HEK293 (cell line): ENCODE results near the gene SYNE1.

ENCODE experiments used
- CTCF ChIA-PET: fragments of 350-600 bp; formaldehyde crosslinking; extraction: SDS; loops from one replicate; lab custom pipeline; 2021; ENCODE audit warnings: antibody characterized with exemption; lab: Yijun Ruan, JAX
- POLR2A ChIA-PET: fragments of 300-600 bp; formaldehyde crosslinking; extraction: SDS; loops from one replicate; lab custom pipeline; 2020; ENCODE audit warnings: antibody characterized with exemption, inconsistent platforms; lab: Yijun Ruan, JAX
- H3K27ac ChIP-seq: fragments of 200-500 bp; sonication (Bioruptor generic); 2 replicates; pipeline ENCODE4 v1.5.1; 2014; ENCODE audit warnings: low read depth, low read length, control low read depth, inconsistent platforms; ENCODE audit errors: extremely low read depth
- H3K36me3 ChIP-seq, 2 experiments: fragments of 200-500 bp in 1 of 2; sonication (Bioruptor generic) in 1 of 2; 1 replicate in 1 of 2; 2 replicates in 1 of 2; pipeline ENCODE4 v1.5.1; 2014 to 2017; ENCODE audit warnings: inconsistent platforms in 2 of 2, low read length in 2 of 2; ENCODE audit not compliant: control insufficient read depth in 2 of 2, insufficient read depth in 1 of 2
- H3K4me1 ChIP-seq: fragments of 200-500 bp; sonication (Bioruptor generic); 2 replicates; pipeline ENCODE4 v1.5.1; 2014; ENCODE audit warnings: mild to moderate bottlenecking, low read length, inconsistent platforms; ENCODE audit not compliant: control insufficient read depth, insufficient read depth
- H3K4me3 ChIP-seq: 2 replicates; pipeline ENCODE4 v1.5.1; 2011; ENCODE audit warnings: low read depth, mild to moderate bottlenecking, control low read depth, low read length, moderate library complexity
- H3K9me3 ChIP-seq: fragments of 200-500 bp; sonication (Bioruptor generic); 2 replicates; pipeline ENCODE4 v1.5.1; 2014; ENCODE audit warnings: low read depth, low read length, inconsistent platforms; ENCODE audit not compliant: control insufficient read depth, insufficient read depth
- FEZF1 ChIP-seq: fragments of 450-650 bp; formaldehyde crosslinking; IDR thresholded peaks from 2 replicates; pipeline ENCODE4 v1.5.1; 2016; ENCODE audit warnings: missing biosample characterization, missing genetic modification characterization
- GLI4 ChIP-seq: fragments of 450-650 bp; formaldehyde crosslinking; IDR thresholded peaks from 2 replicates; pipeline ENCODE4 v1.5.1; 2016; ENCODE audit warnings: missing biosample characterization, missing genetic modification characterization
- INSM2 ChIP-seq: fragments of 450-650 bp; formaldehyde crosslinking; IDR thresholded peaks from 2 replicates; pipeline ENCODE4 v1.5.1; 2016; ENCODE audit warnings: missing biosample characterization, missing genetic modification characterization
- KLF17 ChIP-seq: fragments of 450-650 bp; formaldehyde crosslinking; IDR thresholded peaks from 2 replicates; pipeline ENCODE4 v1.5.1; 2016; ENCODE audit warnings: missing biosample characterization, missing genetic modification characterization
- KLF9 ChIP-seq: fragments of 450-650 bp; formaldehyde crosslinking; IDR thresholded peaks from 2 replicates; pipeline ENCODE4 v1.5.1; 2016; ENCODE audit warnings: missing biosample characterization, missing genetic modification characterization, low read depth
- MEIS1 ChIP-seq: sonication (generic); formaldehyde crosslinking; IDR thresholded peaks from 2 replicates; pipeline ENCODE4 v1.8.1; 2022; ENCODE audit warnings: missing genetic modification reagents, mild to moderate bottlenecking, borderline replicate concordance
- MZF1 ChIP-seq: fragments of 450-650 bp; formaldehyde crosslinking; IDR thresholded peaks from 2 replicates; pipeline ENCODE4 v1.5.1; 2017; ENCODE audit warnings: missing biosample characterization, missing genetic modification characterization, borderline replicate concordance
- OSR2 ChIP-seq: fragments of 450-650 bp; formaldehyde crosslinking; IDR thresholded peaks from 2 replicates; pipeline ENCODE4 v1.5.1; 2016; ENCODE audit warnings: missing biosample characterization, missing genetic modification characterization
- RBAK ChIP-seq: fragments of 450-650 bp; formaldehyde crosslinking; IDR thresholded peaks from 2 replicates; pipeline ENCODE4 v1.5.1; 2016; ENCODE audit warnings: missing biosample characterization, missing genetic modification characterization
- SETDB1 ChIP-seq: IDR thresholded peaks from one replicate; pipeline ENCODE4 v1.6.1; 2017; ENCODE audit warnings: mild to moderate bottlenecking, low read length, moderate library complexity, mixed read lengths; ENCODE audit not compliant: insufficient read length
- SP7 ChIP-seq: fragments of 450-650 bp; formaldehyde crosslinking; IDR thresholded peaks from 2 replicates; pipeline ENCODE4 v1.5.1; 2016; ENCODE audit warnings: missing biosample characterization, missing genetic modification characterization
- TCF7L2 ChIP-seq: IDR thresholded peaks from 2 replicates; pipeline ENCODE4 v1.6.1; 2011; ENCODE audit warnings: low read depth, mild to moderate bottlenecking, inconsistent platforms, low read length, moderate library complexity, borderline replicate concordance
- TRIM28 ChIP-seq: IDR thresholded peaks from 2 replicates; pipeline ENCODE4 v1.6.1; 2011; ENCODE audit warnings: low read length, control low read depth, borderline replicate concordance
- WT1 ChIP-seq: fragments of 450-650 bp; formaldehyde crosslinking; IDR thresholded peaks from 2 replicates; pipeline ENCODE4 v1.5.1; 2016; ENCODE audit warnings: missing biosample characterization, missing genetic modification characterization
- ZBTB48 ChIP-seq: fragments of 450-650 bp; formaldehyde crosslinking; IDR thresholded peaks from 2 replicates; pipeline ENCODE4 v1.5.1; 2016; ENCODE audit warnings: missing biosample characterization, missing genetic modification characterization
- ZEB2 ChIP-seq: fragments of 450-650 bp; formaldehyde crosslinking; IDR thresholded peaks from 2 replicates; pipeline ENCODE4 v1.5.1; 2016; ENCODE audit warnings: missing biosample characterization, missing genetic modification characterization
- ZFP69B ChIP-seq: fragments of 450-650 bp; formaldehyde crosslinking; IDR thresholded peaks from 2 replicates; pipeline ENCODE4 v1.5.1; 2016; ENCODE audit warnings: missing biosample characterization, missing genetic modification characterization
- ZNF155 ChIP-seq: fragments of 450-650 bp; formaldehyde crosslinking; IDR thresholded peaks from 2 replicates; pipeline ENCODE4 v1.5.1; 2016; ENCODE audit warnings: missing biosample characterization, missing genetic modification characterization
- ZNF16 ChIP-seq: fragments of 450-650 bp; formaldehyde crosslinking; IDR thresholded peaks from 2 replicates; pipeline ENCODE4 v1.5.1; 2016; ENCODE audit warnings: low read depth, missing biosample characterization, missing genetic modification characterization
- ZNF175 ChIP-seq: fragments of 450-650 bp; formaldehyde crosslinking; IDR thresholded peaks from 2 replicates; pipeline ENCODE4 v1.5.1; 2016; ENCODE audit warnings: missing biosample characterization, missing genetic modification characterization
- ZNF184 ChIP-seq: fragments of 450-650 bp; IDR thresholded peaks from 2 replicates; pipeline ENCODE4 v1.5.1; 2018; ENCODE audit warnings: missing biosample characterization, mild to moderate bottlenecking, missing genetic modification characterization
- ZNF2 ChIP-seq: fragments of 450-650 bp; formaldehyde crosslinking; IDR thresholded peaks from 2 replicates; pipeline ENCODE4 v1.5.1; 2016; ENCODE audit warnings: missing biosample characterization, missing genetic modification characterization
- ZNF202 ChIP-seq: fragments of 450-650 bp; formaldehyde crosslinking; IDR thresholded peaks from 2 replicates; pipeline ENCODE4 v1.5.1; 2016; ENCODE audit warnings: missing biosample characterization, missing genetic modification characterization, borderline replicate concordance
- ZNF449 ChIP-seq: fragments of 450-650 bp; formaldehyde crosslinking; IDR thresholded peaks from 2 replicates; pipeline ENCODE4 v1.5.1; 2017; ENCODE audit warnings: missing biosample characterization, mild to moderate bottlenecking, missing genetic modification characterization, moderate library complexity
- ZNF629 ChIP-seq: fragments of 450-650 bp; formaldehyde crosslinking; IDR thresholded peaks from 2 replicates; pipeline ENCODE4 v1.5.1; 2017; ENCODE audit warnings: missing biosample characterization, missing genetic modification characterization
- ZNF639 ChIP-seq: fragments of 450-650 bp; formaldehyde crosslinking; IDR thresholded peaks from 2 replicates; pipeline ENCODE4 v1.5.1; 2016; ENCODE audit warnings: missing biosample characterization, missing genetic modification characterization
- ZNF701 ChIP-seq: fragments of 450-650 bp; formaldehyde crosslinking; IDR thresholded peaks from 2 replicates; pipeline ENCODE4 v1.5.1; 2016; ENCODE audit warnings: missing biosample characterization, missing genetic modification characterization
- ZNF843 ChIP-seq: fragments of 450-650 bp; formaldehyde crosslinking; IDR thresholded peaks from 2 replicates; pipeline ENCODE4 v1.5.1; 2016; ENCODE audit warnings: missing biosample characterization, missing genetic modification characterization
- ZSCAN23 ChIP-seq: fragments of 450-650 bp; formaldehyde crosslinking; IDR thresholded peaks from 2 replicates; pipeline ENCODE4 v1.5.1; 2016; ENCODE audit warnings: missing biosample characterization, missing genetic modification characterization
- ZSCAN5A ChIP-seq: fragments of 450-650 bp; formaldehyde crosslinking; IDR thresholded peaks from 2 replicates; pipeline ENCODE4 v1.5.1; 2016; ENCODE audit warnings: missing biosample characterization, missing genetic modification characterization

Gene SYNE1

GRCh38 chr6:152204591-152204990 is 432.6 kb downstream of the SYNE1 start:
- Histone ChIP-seq H3K36me3 (peaks cover 0 to 16% of the 10 kb centered on the region in 2 experiments; a peak in 1 of 3 replicates), H3K4me1 (no peaks in the 10 kb centered on the region)
- POLR2A ChIA-PET = no interaction called here
- no peak for TF ChIP-seq SP7 (tag by site-specific recombination)
- TF ChIP-seq ZSCAN23 = no peak
- TF ChIP-seq ZNF202 (tag by site-specific recombination) = no peak
- no peak for TF ChIP-seq ZNF184
- TF ChIP-seq GLI4 = no peak
- no peak for TF ChIP-seq ZNF155 (tag by site-specific recombination)
- TF ChIP-seq ZFP69B (tag by site-specific recombination) = no peak
- no peak for TF ChIP-seq ZNF16
- TF ChIP-seq ZNF2 (tag by site-specific recombination) = no peak
- no peak for TF ChIP-seq MEIS1 (CRISPR knock-in tag)
- no peak for TF ChIP-seq ZNF701 (tag by site-specific recombination)
- TF ChIP-seq ZNF449 (tag by site-specific recombination) = no peak
- TF ChIP-seq KLF9 = no peak
- TF ChIP-seq, all 188 proteins: peak for 0
- no peak overlapping the region for H3K4me3 ChIP-seq
- H3K27ac ChIP-seq = no peak overlapping the region
- CTCF ChIA-PET = interaction anchor here (0.7 kb wide), 1 partner anchor 22 kb away, joined by 4 read pairs; no protein-coding TSS in a partner anchor
- no peaks in the 10 kb centered on the region for H3K9me3 ChIP-seq

- Histone ChIP-seq H3K4me3 (no peak overlapping the region), H3K27ac (no peak overlapping the region), H3K36me3 (peaks cover 0 to 15% of the 10 kb centered on the region in 2 experiments; a peak in 1 of 3 replicates), H3K9me3 (no peaks in the 10 kb centered on the region), H3K4me1 (no peaks in the 10 kb centered on the region)
- no peak for TF ChIP-seq ZNF175 (tag by site-specific recombination)
- no peak for TF ChIP-seq ZSCAN5A
- TF ChIP-seq INSM2 (tag by site-specific recombination) = 0 out of 2 replicates have a peak, but pooled peaks have one; percentile 33
- TF ChIP-seq FEZF1 (tag by site-specific recombination) = peak; percentile 28; the same call in 1 of the 2 replicates
- peak; percentile 32; the same call in 1 of the 2 replicates for TF ChIP-seq ZNF629 (tag by site-specific recombination)
- peak; percentile 61 for TF ChIP-seq SETDB1
- TF ChIP-seq MZF1 = peak; percentile 64; the same call in 1 of the 2 replicates
- TF ChIP-seq ZBTB48 (tag by site-specific recombination) = no peak
- peak; percentile 94 for TF ChIP-seq TRIM28
- TF ChIP-seq OSR2 (tag by site-specific recombination) = peak; percentile 58
- no peak for TF ChIP-seq RBAK (tag by site-specific recombination)
- TF ChIP-seq WT1 (tag by site-specific recombination) = peak; percentile 34; the same call in 1 of the 2 replicates
- peak; percentile 55; the same call in 1 of the 2 replicates for TF ChIP-seq TCF7L2
- 0 out of 2 replicates have a peak, but pooled peaks have one; percentile 49 for TF ChIP-seq KLF17 (tag by site-specific recombination)
- no peak for TF ChIP-seq ZNF639 (tag by site-specific recombination)
- peak; percentile 51; the same call in 1 of the 2 replicates for TF ChIP-seq ZNF843 (tag by site-specific recombination)
- TF ChIP-seq ZEB2 (tag by site-specific recombination) = peak; percentile 38; the same call in 1 of the 2 replicates
- POLR2A ChIA-PET = no interaction called here
- CTCF ChIA-PET = interaction anchor here (0.6 to 0.7 kb wide), 3 partner anchors 17 to 317 kb away, joined by 3 to 4 read pairs (median 3); no protein-coding TSS in a partner anchor
Measured at GRCh38 chr6:152201120-152201519, 436.0 kb downstream of the SYNE1 start.
